Activated CD4-positive, alpha-beta T cell treated with anti-CD3 and anti-CD28 coated beads, Interleukin-2, amount 50 U/mL, for 24 hours (primary cell): ENCODE measurements around the gene PPM1E.

Experiments used
- DNase-seq, 2 donors: peaks; one replicate each; pipeline ENCODE4 v3.0.0-alpha.2; 2020; ENCODE audit warnings: low read depth in 1 of 2, low spot score in 1 of 2

The PPM1E gene

GRCh38 chr17:58993311-58993710 lies 237.7 kb downstream of the PPM1E start:
- no peak for DNase-seq

GRCh38 chr17:58995247-58995940 lies 239.7 kb downstream of the PPM1E start:
- DNase-seq, result no peak

- no peak for DNase-seq
These were observed 241.3 kb downstream of the PPM1E start for GRCh38 chr17:58996968-58997367.

GRCh38 chr17:58997756-58998553 lies 242.3 kb downstream of the PPM1E start:
- DNase-seq, result no peak

- DNase-seq, result no peak
These were observed 243.2 kb downstream of the PPM1E start for GRCh38 chr17:58998871-58999270.

GRCh38 chr17:58999500-58999899 lies 243.8 kb downstream of the PPM1E start:
- DNase-seq, result no peak

- DNase-seq, result no peak
These were observed 244.4 kb downstream of the PPM1E start for GRCh38 chr17:59000022-59000421.

- DNase-seq, result peak; percentile 31 to 77
These were observed 245.6 kb downstream of the PPM1E start for GRCh38 chr17:59001158-59001814.

GRCh38 chr17:59002126-59002525 lies 246.5 kb downstream of the PPM1E start:
- no peak for DNase-seq

GRCh38 chr17:59002848-59003247 lies 247.2 kb downstream of the PPM1E start:
- no peak for DNase-seq

- no peak for DNase-seq
These were observed 248.2 kb downstream of the PPM1E start for GRCh38 chr17:59003860-59004259.

GRCh38 chr17:59004338-59005111 lies 248.9 kb downstream of the PPM1E start:
- peak; percentile 38 to 59 for DNase-seq

GRCh38 chr17:59007995-59008394 lies 252.3 kb downstream of the PPM1E start:
- no peak for DNase-seq

- DNase-seq, result no peak
These were observed 253.1 kb downstream of the PPM1E start for GRCh38 chr17:59008737-59009136.

- DNase-seq, result no peak
These were observed 254.4 kb downstream of the PPM1E start for GRCh38 chr17:59010026-59010425.

- no peak for DNase-seq
These were observed 256.3 kb downstream of the PPM1E start for GRCh38 chr17:59011975-59012374.

- no peak for DNase-seq
These were observed 262.4 kb downstream of the PPM1E start for GRCh38 chr17:59018019-59018418.

- no peak for DNase-seq
These were observed 269.3 kb downstream of the PPM1E start for GRCh38 chr17:59024916-59025315.

GRCh38 chr17:59026176-59026939 lies 270.7 kb downstream of the PPM1E start:
- DNase-seq, result no peak

GRCh38 chr17:59027750-59028149 lies 272.1 kb downstream of the PPM1E start:
- no peak for DNase-seq

- no peak for DNase-seq
These were observed 272.7 kb downstream of the PPM1E start for GRCh38 chr17:59028328-59028727.
